Left renal cortex interstitium (tissue), 4 donors: Measurements from ENCODE around the gene PLEKHM3. TPM values are rescaled to one million over a fixed set of nuclear protein-coding genes. Genes with fewer than 3 reads are reported as not detected.
"Not testable (repeated sequence)": the region's sequence is repeated elsewhere in the genome, so short reads cannot be mapped to it uniquely, and the experiment has no call there.

Experiments
- DNase-seq, 4 donors: peaks; one replicate each; pipeline ENCODE4 v3.0.0-alpha.2; 2013; ENCODE audit warnings: low read depth in 4 of 4, low spot score in 2 of 4, missing footprints in 1 of 4
- polyA plus RNA-seq, 4 donors: library from polyadenylated mRNA; unstranded; fragments of 120-200 nt; gene quantifications; one replicate each; pipeline ENCODE4 v1.2.1, GENCODE V29; 2013; ENCODE audit not compliant: insufficient read length in 4 of 4

PLEKHM3 gene
- polyA plus RNA-seq, 4 donors = 12.2 to 15.3 (median 13.4) TPM

- no peak for DNase-seq
Observed at GRCh38 chr2:207835805-207836204, 189.5 kb downstream of the PLEKHM3 start.

GRCh38 chr2:207833251-207833751, 192.0 kb downstream of the PLEKHM3 start:
- DNase-seq = no peak

- no peak for DNase-seq
Observed at GRCh38 chr2:207831584-207832248, 193.6 kb downstream of the PLEKHM3 start.

GRCh38 chr2:207830778-207831438, 194.4 kb downstream of the PLEKHM3 start:
- DNase-seq = no peak

- no peak for DNase-seq
Observed at GRCh38 chr2:207828361-207829057, 196.8 kb downstream of the PLEKHM3 start.

- no peak for DNase-seq
Observed at GRCh38 chr2:207825978-207826377, 199.3 kb downstream of the PLEKHM3 start.

- DNase-seq = no peak
Observed at GRCh38 chr2:207825045-207825954, 200.0 kb downstream of the PLEKHM3 start.

GRCh38 chr2:207823865-207824264, 201.5 kb downstream of the PLEKHM3 start:
- DNase-seq = no peak

- no peak for DNase-seq
Observed at GRCh38 chr2:207819839-207820784, 205.2 kb downstream of the PLEKHM3 start.

- no peak for DNase-seq
Observed at GRCh38 chr2:207819021-207819797, 206.1 kb downstream of the PLEKHM3 start.

- no peak for DNase-seq
Observed at GRCh38 chr2:207816546-207816945, 208.8 kb downstream of the PLEKHM3 start.

GRCh38 chr2:207815254-207815653, 210.1 kb downstream of the PLEKHM3 start:
- DNase-seq = no peak

GRCh38 chr2:207813942-207814341, 211.4 kb downstream of the PLEKHM3 start:
- DNase-seq = no peak

- DNase-seq = no peak
Observed at GRCh38 chr2:207813221-207813916, 212.0 kb downstream of the PLEKHM3 start.

- no peak for DNase-seq
Observed at GRCh38 chr2:207812726-207813080, 212.6 kb downstream of the PLEKHM3 start.

GRCh38 chr2:207812058-207812725, 213.1 kb downstream of the PLEKHM3 start:
- no peak for DNase-seq

GRCh38 chr2:207811658-207812057, 213.7 kb downstream of the PLEKHM3 start:
- not testable (repeated sequence) for DNase-seq
